ENCODE data around the gene LGALS7B. TPM values are rescaled to one million over a fixed set of nuclear protein-coding genes. Genes with fewer than 3 reads are reported as not detected.
"Not testable (repeated sequence)": the region's sequence is repeated elsewhere in the genome, so short reads cannot be mapped to it uniquely, and the experiment has no call there.

Gene LGALS7B
- total RNA-seq, 1 donor from 2014 or later, result not detected

GRCh38 chr19:38792250-38793111, 3.5 kb downstream of the LGALS7B start:
- Mint-ChIP-seq H3K27ac (ENCODE audit: unreplicated experiment) (peak overlapping the region; percentile 43), H3K27me3 (ENCODE audit: low read depth) (peaks cover 6% of the 10 kb centered on the region), H3K4me3 (no peak overlapping the region), H3K4me1 (peaks cover 4% of the 10 kb centered on the region), H3K36me3 (ENCODE audit: low read depth) (no peaks in the 10 kb centered on the region), H3K9me3 (peaks cover 2% of the 10 kb centered on the region)
- DNase-seq (ENCODE audit: low read depth, low spot score), result no peak
- TF ChIP-seq, protein P1, sequence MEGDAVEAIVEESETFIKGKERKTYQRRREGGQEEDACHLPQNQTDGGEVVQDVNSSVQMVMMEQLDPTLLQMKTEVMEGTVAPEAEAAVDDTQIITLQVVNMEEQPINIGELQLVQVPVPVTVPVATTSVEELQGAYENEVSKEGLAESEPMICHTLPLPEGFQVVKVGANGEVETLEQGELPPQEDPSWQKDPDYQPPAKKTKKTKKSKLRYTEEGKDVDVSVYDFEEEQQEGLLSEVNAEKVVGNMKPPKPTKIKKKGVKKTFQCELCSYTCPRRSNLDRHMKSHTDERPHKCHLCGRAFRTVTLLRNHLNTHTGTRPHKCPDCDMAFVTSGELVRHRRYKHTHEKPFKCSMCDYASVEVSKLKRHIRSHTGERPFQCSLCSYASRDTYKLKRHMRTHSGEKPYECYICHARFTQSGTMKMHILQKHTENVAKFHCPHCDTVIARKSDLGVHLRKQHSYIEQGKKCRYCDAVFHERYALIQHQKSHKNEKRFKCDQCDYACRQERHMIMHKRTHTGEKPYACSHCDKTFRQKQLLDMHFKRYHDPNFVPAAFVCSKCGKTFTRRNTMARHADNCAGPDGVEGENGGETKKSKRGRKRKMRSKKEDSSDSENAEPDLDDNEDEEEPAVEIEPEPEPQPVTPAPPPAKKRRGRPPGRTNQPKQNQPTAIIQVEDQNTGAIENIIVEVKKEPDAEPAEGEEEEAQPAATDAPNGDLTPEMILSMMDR (conservative IDR thresholded peaks at IDR 0.05), result peak; percentile 22

GRCh38 chr19:38793177-38793576, 4.2 kb downstream of the LGALS7B start:
- no peak overlapping the region for H3K4me3 Mint-ChIP-seq
- H3K27ac Mint-ChIP-seq (ENCODE audit: unreplicated experiment), result peak overlapping the region; percentile 43
- peaks cover 4% of the 10 kb centered on the region for H3K4me1 Mint-ChIP-seq
- H3K9me3 Mint-ChIP-seq, result peaks cover 2% of the 10 kb centered on the region
- TF ChIP-seq, protein P1 (conservative IDR thresholded peaks at IDR 0.05), result no peak
- DNase-seq (ENCODE audit: low read depth, low spot score), result no peak
- H3K36me3 Mint-ChIP-seq (ENCODE audit: low read depth), result no peaks in the 10 kb centered on the region
- peaks cover 6% of the 10 kb centered on the region for H3K27me3 Mint-ChIP-seq (ENCODE audit: low read depth)

DNA sequence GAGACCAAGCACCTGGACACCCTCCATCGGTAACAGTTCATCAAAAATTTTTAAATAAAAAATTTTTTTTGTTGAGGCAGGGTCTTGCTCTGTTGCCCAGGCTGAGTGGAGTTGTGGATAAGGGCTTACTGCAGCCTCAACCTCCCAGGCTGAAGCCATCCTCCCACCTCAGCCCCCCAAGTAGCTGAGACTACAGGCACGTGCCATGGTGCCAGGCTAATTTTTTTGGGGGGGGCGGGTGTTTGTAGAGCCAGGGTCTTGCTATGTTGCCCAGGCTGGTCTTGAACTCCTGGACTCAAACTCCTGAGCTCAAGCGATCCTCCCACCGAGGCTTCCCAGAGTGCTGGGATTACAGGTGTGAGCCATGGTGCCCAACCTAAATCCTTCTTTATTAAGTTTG, 4.7 kb downstream of the LGALS7B start:
- Mint-ChIP-seq H3K4me3 (no peak overlapping the region), H3K4me1 (peaks cover 4% of the 10 kb centered on the region), H3K36me3 (ENCODE audit: low read depth) (no peaks in the 10 kb centered on the region), H3K27me3 (ENCODE audit: low read depth) (peaks cover 6% of the 10 kb centered on the region), H3K27ac (ENCODE audit: unreplicated experiment) (no peak overlapping the region), H3K9me3 (peaks cover 2% of the 10 kb centered on the region)
- TF ChIP-seq, protein P1 (conservative IDR thresholded peaks at IDR 0.05), result no peak
- no peak for DNase-seq (ENCODE audit: low read depth, low spot score)

DNA sequence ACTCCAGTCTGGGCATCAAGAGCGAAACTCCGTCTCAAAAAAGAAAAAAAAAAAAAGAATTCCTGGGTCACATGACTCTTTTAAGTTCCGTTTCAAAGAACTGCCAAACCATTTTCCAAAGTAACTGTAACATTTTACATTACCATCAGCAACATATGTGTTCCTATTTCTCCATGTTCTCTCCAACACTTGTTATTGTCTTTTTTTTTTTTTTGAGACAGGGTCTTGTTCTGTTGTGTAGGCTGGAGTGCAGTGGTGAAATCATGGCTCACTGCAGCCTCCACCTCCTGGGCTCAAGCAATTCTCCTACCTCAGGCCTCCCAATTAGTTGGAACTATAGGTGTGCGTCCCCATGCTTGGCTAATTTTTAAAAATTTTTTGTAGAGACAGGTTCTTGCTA, 6.5 kb downstream of the LGALS7B start:
- TF ChIP-seq, protein P1 (conservative IDR thresholded peaks at IDR 0.05), result no peak
- Mint-ChIP-seq H3K9me3 (peaks cover 2% of the 10 kb centered on the region), H3K4me3 (no peak overlapping the region), H3K36me3 (ENCODE audit: low read depth) (no peaks in the 10 kb centered on the region), H3K27me3 (ENCODE audit: low read depth) (peaks cover 6% of the 10 kb centered on the region), H3K4me1 (peaks cover 4% of the 10 kb centered on the region), H3K27ac (ENCODE audit: unreplicated experiment) (no peak overlapping the region)
- DNase-seq (ENCODE audit: low read depth, low spot score), result no peak

- Mint-ChIP-seq H3K27me3 (ENCODE audit: low read depth) (peaks cover 6% of the 10 kb centered on the region), H3K27ac (ENCODE audit: unreplicated experiment) (no peak overlapping the region), H3K9me3 (peaks cover 2% of the 10 kb centered on the region), H3K36me3 (ENCODE audit: low read depth) (no peaks in the 10 kb centered on the region), H3K4me3 (no peak overlapping the region), H3K4me1 (peaks cover 4% of the 10 kb centered on the region)
- TF ChIP-seq, protein P1 (conservative IDR thresholded peaks at IDR 0.05), result no peak
- no peak for DNase-seq (ENCODE audit: low read depth, low spot score)
Measured at GRCh38 chr19:38796154-38796553, 7.2 kb downstream of the LGALS7B start.

- not testable (repeated sequence) for DNase-seq (ENCODE audit: low read depth, low spot score); H3K36me3 Mint-ChIP-seq (ENCODE audit: low read depth); H3K27ac Mint-ChIP-seq (ENCODE audit: unreplicated experiment); H3K4me3 Mint-ChIP-seq; H3K9me3 Mint-ChIP-seq; H3K27me3 Mint-ChIP-seq (ENCODE audit: low read depth); H3K4me1 Mint-ChIP-seq
Measured at GRCh38 chr19:38797781-38798180, 8.8 kb downstream of the LGALS7B start.
